Common myeloid progenitor, CD34-positive (primary cell): Measurements from ENCODE around the gene PRKAG3. TPM values are rescaled to one million over a fixed set of nuclear protein-coding genes. Genes with fewer than 3 reads are reported as not detected.
A peak's percentile ranks its signal among the peaks of the same experiment; 100 is the strongest.

ENCODE experiments used
- CTCF ChIA-PET: fragments of 350-600 bp; sonication (Branson Sonifier 250); formaldehyde crosslinking; loops from one replicate; lab custom pipeline; 2021; ENCODE audit warnings: antibody characterized with exemption; lab: Charles Lee
- POLR2A ChIA-PET: fragments of 350-600 bp; sonication (Branson Sonifier 250); formaldehyde crosslinking; loops from one replicate; lab custom pipeline; 2021; ENCODE audit warnings: antibody characterized with exemption; lab: Charles Lee
- DNase-seq, 3 donors: peaks; one replicate each; pipeline versions ENCODE4 v3.0.0 to v3.0.0-alpha.2; 2013
- H3K27ac ChIP-seq, 2 experiments: 1 replicate in 1 of 2; 2 replicates in 1 of 2; pipeline ENCODE4 v1.7.0; 2013; ENCODE audit warnings: inconsistent platforms in 2 of 2, low read length in 2 of 2, mild to moderate bottlenecking in 2 of 2, low read depth in 1 of 2, moderate library complexity in 1 of 2; ENCODE audit not compliant: severe bottlenecking in 2 of 2, insufficient read depth in 1 of 2, poor library complexity in 1 of 2
- H3K27me3 ChIP-seq, 5 experiments: replicated peaks in 2 of 5; 1 replicate in 3 of 5; 2 replicates in 2 of 5; pipeline versions ENCODE4 v1.6.1 to v1.7.0; 2013; ENCODE audit warnings: low read length in 4 of 5, mild to moderate bottlenecking in 2 of 5, moderate library complexity in 2 of 5, inconsistent platforms in 1 of 5; ENCODE audit not compliant: insufficient read depth in 5 of 5, control insufficient read depth in 4 of 5
- H3K36me3 ChIP-seq, 4 experiments: 1 replicate in 2 of 4; 2 replicates in 2 of 4; pipeline versions ENCODE4 v1.6.1 to v1.7.0; 2013; ENCODE audit warnings: low read length in 3 of 4, control low read depth in 1 of 4, mild to moderate bottlenecking in 1 of 4; ENCODE audit not compliant: control insufficient read depth in 4 of 4, insufficient read depth in 4 of 4
- H3K4me1 ChIP-seq, 4 experiments: 1 replicate in 3 of 4; 2 replicates in 1 of 4; pipeline versions ENCODE4 v1.6.1 to v1.7.1; 2013; ENCODE audit warnings: low read length in 3 of 4, mild to moderate bottlenecking in 3 of 4, control low read depth in 1 of 4, inconsistent platforms in 1 of 4, moderate library complexity in 1 of 4; ENCODE audit not compliant: control insufficient read depth in 4 of 4, insufficient read depth in 4 of 4; ENCODE audit errors: control extremely low read depth in 1 of 4
- H3K4me3 ChIP-seq, 7 experiments: 1 replicate in 4 of 7; 2 replicates in 3 of 7; pipeline versions ENCODE4 v1.5.1 to v1.7.0; 2013; ENCODE audit warnings: mild to moderate bottlenecking in 7 of 7, low read length in 6 of 7, moderate library complexity in 6 of 7, inconsistent platforms in 2 of 7, low read depth in 2 of 7, control low read depth in 1 of 7; ENCODE audit not compliant: insufficient read depth in 4 of 7, control insufficient read depth in 1 of 7; ENCODE audit errors: extremely low read depth in 1 of 7
- H3K9me3 ChIP-seq, 5 experiments: 1 replicate in 4 of 5; 2 replicates in 1 of 5; pipeline versions ENCODE4 v1.6.1 to v1.7.1; 2013; ENCODE audit warnings: low read length in 4 of 5, mild to moderate bottlenecking in 2 of 5, inconsistent platforms in 1 of 5, low read depth in 1 of 5, moderate library complexity in 1 of 5; ENCODE audit not compliant: control insufficient read depth in 4 of 5, insufficient read depth in 2 of 5; ENCODE audit errors: control extremely low read depth in 1 of 5
- WGBS: methylation state at CpG from one replicate; pipeline ENCODE4 v1.1.5; 2013; ENCODE audit not compliant: insufficient coverage; 5-methylcytosine and 5-hydroxymethylcytosine counted together
- polyA plus RNA-seq: library from polyadenylated mRNA; unstranded; fragments of 120-200 nt; gene quantifications from one replicate; pipeline ENCODE4 v1.2.1, GENCODE V29; 2013

The PRKAG3 gene
- not detected for polyA plus RNA-seq

- Histone ChIP-seq H3K36me3 (no peaks in the 10 kb centered on the region), H3K27ac (no peak within 1 kb of the TSS), H3K4me1 (no peaks in the 10 kb centered on the region), H3K9me3 (no peaks in the 10 kb centered on the region), H3K4me3 (no peak within 1 kb of the TSS), H3K27me3 (peaks cover 0 to 55% (median 17%) of the 10 kb centered on the region in 5 experiments)
- ChIA-PET POLR2A (no interaction called here), CTCF (no interaction called here)
- 82% methylated on average over 11 of the region's 18 CpGs for WGBS
- DNase-seq, result no peak
These were observed at the start of gene PRKAG3 for GRCh38 chr2:218831378-218831990. Gene PRKAG3 (minus strand): TSS chr2:218831803.

GRCh38 chr2:218880859-218881594 is 49.4 kb upstream of the PRKAG3 start:
- CTCF ChIA-PET, result interaction anchor here (0.8 to 22.6 kb wide), 3 partner anchors 17 to 26 kb away, joined by 3 to 923 read pairs (median 233); partner anchors contain the start of gene WNT6
- H3K27me3 ChIP-seq, result peaks cover 6 to 92% (median 56%) of the 10 kb centered on the region in 5 experiments
- no peak overlapping the region for H3K27ac ChIP-seq
- 9% methylated on average over 21 of the region's 24 CpGs for WGBS
- POLR2A ChIA-PET, result interaction anchor here (0.7 to 1.0 kb wide), 4 partner anchors 8 to 508 kb away, joined by 3 to 4 read pairs (median 4); no protein-coding TSS in a partner anchor
- no peaks in the 10 kb centered on the region for H3K36me3 ChIP-seq
- peak overlapping the region in 3 of 7 experiments; percentile 5 to 26 (median 9) for H3K4me3 ChIP-seq
- peaks cover 0 to 33% (median 17%) of the 10 kb centered on the region in 4 experiments for H3K4me1 ChIP-seq
- DNase-seq, result no peak
- no peaks in the 10 kb centered on the region for H3K9me3 ChIP-seq

- peaks cover 8 to 95% (median 60%) of the 10 kb centered on the region in 5 experiments for H3K27me3 ChIP-seq
- CTCF ChIA-PET, result interaction anchor here (12.7 to 22.6 kb wide), 2 partner anchors 18 to 25 kb away, joined by 233 to 923 read pairs; partner anchors contain the start of gene WNT6
- peak within 1 kb of the TSS in 3 of 7 experiments; percentile 26 to 66 (median 28) for H3K4me3 ChIP-seq
- H3K36me3 ChIP-seq, result no peaks in the 10 kb centered on the region
- H3K4me1 ChIP-seq, result peaks cover 0 to 33% (median 17%) of the 10 kb centered on the region in 4 experiments
- POLR2A ChIA-PET, result interaction anchor here (0.7 to 1.0 kb wide), 4 partner anchors 8 to 509 kb away, joined by 3 to 4 read pairs (median 4); no protein-coding TSS in a partner anchor
- 0% methylated on average over 29 of the region's 58 CpGs for WGBS
- peak; percentile 57 to 83 (median 73) for DNase-seq
- H3K9me3 ChIP-seq, result no peaks in the 10 kb centered on the region
- H3K27ac ChIP-seq, result no peak within 1 kb of the TSS
These were observed 48.7 kb upstream of the PRKAG3 start, which contains the start of gene WNT10A for GRCh38 chr2:218880102-218880858. Gene WNT10A (plus strand): TSS chr2:218880852. CDS start chr2:218880996, 144 bp downstream.

DNA sequence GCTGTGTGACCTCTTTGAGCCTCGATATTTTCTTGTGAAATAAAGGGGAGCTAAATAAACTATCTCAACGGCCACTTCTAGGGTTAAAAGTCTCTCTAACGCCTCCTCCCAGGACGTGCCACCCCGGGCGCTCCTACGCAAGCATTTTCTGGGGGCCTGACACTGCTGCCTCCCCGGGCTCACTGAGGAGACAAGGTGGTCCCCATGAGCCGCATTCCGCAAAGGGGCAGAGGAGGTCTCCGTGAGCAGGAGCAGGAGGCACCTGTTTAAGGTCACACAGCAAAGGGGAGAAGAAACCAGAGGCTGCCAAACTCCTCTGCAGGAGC is 48.1 kb upstream of the PRKAG3 start:
- no peak for DNase-seq
- no peak overlapping the region for H3K27ac ChIP-seq
- H3K4me1 ChIP-seq, result peaks cover 0 to 33% (median 17%) of the 10 kb centered on the region in 4 experiments
- peaks cover 9 to 95% (median 60%) of the 10 kb centered on the region in 5 experiments for H3K27me3 ChIP-seq
- no peaks in the 10 kb centered on the region for H3K36me3 ChIP-seq
- ChIA-PET CTCF (interaction anchor here (12.7 to 22.6 kb wide), 2 partner anchors 18 to 25 kb away, joined by 233 to 923 read pairs; partner anchors contain the start of gene WNT6), POLR2A (interaction anchor here (0.9 kb wide), 1 partner anchor 18 kb away, joined by 4 read pairs; no protein-coding TSS in a partner anchor)
- WGBS, result 3% methylated on average over 4 of the region's 11 CpGs
- peak overlapping the region in 3 of 7 experiments; percentile 26 to 66 (median 28) for H3K4me3 ChIP-seq
- H3K9me3 ChIP-seq, result no peaks in the 10 kb centered on the region

GRCh38 chr2:218878926-218879761 is 47.5 kb upstream of the PRKAG3 start:
- H3K36me3 ChIP-seq, result no peaks in the 10 kb centered on the region
- peaks cover 0 to 33% (median 17%) of the 10 kb centered on the region in 4 experiments for H3K4me1 ChIP-seq
- H3K27me3 ChIP-seq, result peaks cover 15 to 95% (median 62%) of the 10 kb centered on the region in 5 experiments
- ChIA-PET POLR2A (interaction anchor here (0.9 kb wide), 1 partner anchor 19 kb away, joined by 4 read pairs; no protein-coding TSS in a partner anchor), CTCF (interaction anchor here (1.6 to 22.6 kb wide), 5 partner anchors 9 to 103 kb away, joined by 4 to 923 read pairs (median 27); partner anchors contain the start of genes FEV and WNT6)
- H3K27ac ChIP-seq, result no peak overlapping the region
- peak overlapping the region in 1 of 7 experiments; percentile 66 for H3K4me3 ChIP-seq
- WGBS, result 16% methylated on average over 9 of the region's 16 CpGs
- no peak for DNase-seq
- H3K9me3 ChIP-seq, result no peaks in the 10 kb centered on the region

- H3K4me1 ChIP-seq, result peaks cover 0 to 31% (median 19%) of the 10 kb centered on the region in 4 experiments
- POLR2A ChIA-PET, result no interaction called here
- CTCF ChIA-PET, result interaction anchor here (1.6 to 22.6 kb wide), 5 partner anchors 8 to 104 kb away, joined by 4 to 923 read pairs (median 27); partner anchors contain the start of genes FEV and WNT6
- WGBS, result 65% methylated on average over 5 of the region's 6 CpGs
- no peaks in the 10 kb centered on the region for H3K9me3 ChIP-seq
- H3K36me3 ChIP-seq, result no peaks in the 10 kb centered on the region
- no peak overlapping the region for H3K27ac ChIP-seq
- no peak for DNase-seq
- no peak overlapping the region for H3K4me3 ChIP-seq
- H3K27me3 ChIP-seq, result peaks cover 17 to 97% (median 61%) of the 10 kb centered on the region in 5 experiments
These were observed 46.9 kb upstream of the PRKAG3 start for GRCh38 chr2:218878486-218878885.
